H1 (cell line): ENCODE measurements around the gene NPAT. TPM values are rescaled to one million over a fixed set of nuclear protein-coding genes. Genes with fewer than 3 reads are reported as not detected.

Experiments
- BRCA1 ChIP-seq: IDR thresholded peaks from 2 replicates; pipeline ENCODE4 v1.6.1; 2012; ENCODE audit warnings: low read depth, low read length, improper control_type of control experiment
- CHD7 ChIP-seq: fragments of 300-600 bp; sonication (generic); IDR thresholded peaks from 2 replicates; pipeline ENCODE4 v1.7.1; 2012; ENCODE audit warnings: low read length, moderate library complexity, mild to moderate bottlenecking, inconsistent platforms; ENCODE audit not compliant: insufficient replicate concordance
- NANOG ChIP-seq: IDR thresholded peaks from 2 replicates; pipeline ENCODE4 v1.6.1; 2011; ENCODE audit warnings: low read length, low read depth, mild to moderate bottlenecking, inconsistent platforms; ENCODE audit not compliant: insufficient read depth, poor library complexity, severe bottlenecking
- POU5F1 ChIP-seq: IDR thresholded peaks from 2 replicates; pipeline ENCODE4 v1.6.1; 2011; ENCODE audit warnings: low read depth, mild to moderate bottlenecking, low read length, moderate library complexity
- RNF2 ChIP-seq: fragments of 200-900, 300-1000 bp; sonication (generic); IDR thresholded peaks from 2 replicates; pipeline ENCODE4 v1.7.1; 2016; ENCODE audit warnings: borderline replicate concordance, low read depth, mild to moderate bottlenecking, antibody characterized with exemption, low read length; ENCODE audit not compliant: poor library complexity, severe bottlenecking; ENCODE audit errors: missing control alignments
- polyA plus RNA-seq, 7 experiments: library from polyadenylated mRNA; depleted of rRNA in 3 of 7; stranded (reverse) in 5 of 7; unstranded in 2 of 7; fragments of >200 nt in 5 of 7; fragments of 200-250 nt in 2 of 7; gene quantifications; 1 replicate in 5 of 7; 2 replicates in 1 of 7; 4 replicates in 1 of 7; pipeline versions ENCODE4 v1.2.1 to v1.2.3, GENCODE V29; 2011 to 2013; ENCODE audit warnings: missing spikeins in 2 of 7, mixed read lengths in 2 of 7
- total RNA-seq: library from RNA; stranded (reverse); fragmentation: NEBNext Ultra II Directional; extraction: Animal tissue kit (Norgen Biotek cat#: 25700); gene quantifications from 2 replicates; pipeline ENCODE4 v1.2.1, GENCODE V29; 2021

The NPAT gene
- total and polyA plus RNA-seq, 2 of the 8 experiments (the other 6 are each of a cell fraction or from before 2014, with no cell fraction given): 4.6 to 23.4 TPM

- no peak for TF ChIP-seq CHD7
- no peak for TF ChIP-seq POU5F1
- no peak for TF ChIP-seq NANOG
- no peak for TF ChIP-seq RNF2
- no peak for TF ChIP-seq BRCA1
- TF ChIP-seq, all 59 proteins: peak for 0
Observed at GRCh38 chr11:108198833-108199232, 23.6 kb downstream of the NPAT start (continued).
